Adrenal gland (tissue), 5 donors: ENCODE measurements around the gene ITGB3BP.

ENCODE experiments used
- CTCF ChIP-seq, 6 experiments: fragments of 450-650 bp in 4 of 6; fragments of 200-600 bp in 2 of 6; sonication (generic) in 1 of 6; IDR thresholded peaks; 1 replicate in 5 of 6; 2 replicates in 1 of 6; pipeline versions ENCODE4 v1.5.1 to v1.8.0; 2016 to 2021; ENCODE audit warnings: antibody characterized with exemption in 6 of 6, mild to moderate bottlenecking in 2 of 6, moderate library complexity in 1 of 6
- POLR2A ChIP-seq, 2 donors: fragments of 450-650 bp; IDR thresholded peaks; one replicate each; pipeline ENCODE4 v1.6.1; 2017; ENCODE audit warnings: antibody characterized with exemption in 2 of 2, mild to moderate bottlenecking in 2 of 2, moderate library complexity in 1 of 2
- donor health status: DM: no; HTN: no; CAD: no.

GRCh38 chr1:63454269-63454668 is 68.8 kb downstream of the ITGB3BP start:
- TF ChIP-seq POLR2A (IDR thresholded peaks at IDR 0.05) (no peak), CTCF (IDR thresholded peaks at IDR 0.05) (peak in 1 of 6 experiments; percentile 6)
